HG02852 (cell line): ENCODE results near the gene GRM1.

Experiments
- ATAC-seq: cut with Tn5 transposase; IDR thresholded peaks from one replicate; pipeline ENCODE4 v1.9.1; 2021; ENCODE audit warnings: mild to moderate bottlenecking, moderate library complexity; ENCODE audit not compliant: unreplicated experiment

Gene GRM1

DNA sequence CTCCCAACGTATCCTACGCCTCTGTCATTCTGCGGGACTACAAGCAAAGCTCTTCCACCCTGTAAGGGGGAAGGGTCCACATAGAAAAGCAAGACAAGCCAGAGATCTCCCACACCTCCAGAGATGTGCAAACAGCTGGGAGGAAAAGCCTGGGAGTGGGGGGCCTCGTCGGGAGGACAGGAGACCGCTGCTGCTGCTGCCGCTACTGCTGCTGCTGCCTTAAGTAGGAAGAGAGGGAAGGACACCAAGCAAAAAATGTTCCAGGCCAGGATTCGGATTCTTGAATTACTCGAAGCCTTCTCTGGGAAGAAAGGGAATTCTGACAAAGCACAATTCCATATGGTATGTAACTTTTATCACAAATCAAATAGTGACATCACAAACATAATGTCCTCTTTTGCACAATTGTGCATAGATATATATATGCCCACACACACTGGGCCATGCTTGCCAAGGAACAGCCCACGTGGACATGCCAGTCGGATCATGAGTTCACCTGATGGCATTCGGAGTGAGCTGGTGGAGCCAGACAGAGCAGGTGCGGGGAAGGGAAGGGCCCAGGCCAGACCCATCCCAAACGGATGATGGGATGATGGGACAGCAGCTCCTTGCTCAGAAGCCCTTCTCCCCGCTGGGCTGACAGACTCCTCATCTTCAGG, 406.0 kb downstream of the GRM1 start:
- no peak for ATAC-seq

DNA sequence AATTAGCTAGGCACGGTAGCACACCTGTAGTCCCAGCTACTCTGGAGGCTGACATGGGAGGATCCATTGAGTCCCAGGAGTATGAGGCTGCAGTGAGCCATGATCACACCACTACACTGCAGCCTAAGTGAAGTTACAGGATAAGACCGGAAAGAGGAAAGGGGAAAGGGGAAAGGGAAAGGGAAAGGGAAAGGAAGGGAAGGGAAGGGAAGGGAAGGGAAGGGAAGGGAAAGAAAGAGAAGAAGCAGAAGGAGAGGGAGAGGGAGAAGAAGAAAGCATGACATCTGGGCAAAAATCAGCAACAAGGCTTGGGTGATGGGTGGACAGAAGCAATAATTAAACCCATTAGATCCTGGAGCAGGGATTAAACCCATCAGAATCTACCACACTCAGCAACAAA, 413.0 kb downstream of the GRM1 start:
- no peak for ATAC-seq

DNA sequence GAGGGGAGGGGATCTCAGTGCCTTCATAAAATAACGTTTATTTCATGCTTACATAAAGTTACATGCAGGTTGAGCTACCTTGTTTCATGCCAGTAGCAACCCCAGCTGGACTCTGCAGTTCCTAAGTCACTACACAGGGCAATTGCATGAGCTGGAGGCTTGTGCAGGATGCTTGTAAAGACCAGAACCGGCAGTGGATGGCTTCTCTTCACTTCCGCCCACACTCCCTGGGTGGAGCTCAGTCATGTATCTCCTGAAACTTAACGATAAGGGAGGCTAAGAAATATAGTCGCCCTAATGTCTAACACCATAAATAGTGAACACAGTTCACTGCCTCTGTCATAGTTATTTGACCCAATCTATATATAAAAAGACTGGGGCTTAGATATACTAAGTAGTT, 415.3 kb downstream of the GRM1 start:
- no peak for ATAC-seq

DNA sequence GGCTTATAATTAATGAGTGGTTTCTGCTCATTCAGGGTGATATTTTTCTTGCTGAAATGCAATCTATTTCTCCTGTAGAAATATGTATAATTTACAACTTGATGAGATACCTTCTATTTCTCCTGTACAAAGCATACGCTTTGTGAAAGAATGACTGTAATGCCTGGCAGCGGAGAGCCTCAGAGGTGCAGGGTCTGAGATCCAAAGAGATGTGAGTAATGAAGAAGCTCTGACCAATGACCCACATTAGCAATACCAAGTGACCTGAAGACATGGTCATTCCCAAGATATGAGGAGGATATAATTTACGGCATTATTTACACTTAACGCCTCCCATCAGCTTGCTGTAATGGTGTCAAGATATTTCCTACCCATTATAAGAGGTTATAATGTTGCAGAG, 416.4 kb downstream of the GRM1 start:
- no peak for ATAC-seq

DNA sequence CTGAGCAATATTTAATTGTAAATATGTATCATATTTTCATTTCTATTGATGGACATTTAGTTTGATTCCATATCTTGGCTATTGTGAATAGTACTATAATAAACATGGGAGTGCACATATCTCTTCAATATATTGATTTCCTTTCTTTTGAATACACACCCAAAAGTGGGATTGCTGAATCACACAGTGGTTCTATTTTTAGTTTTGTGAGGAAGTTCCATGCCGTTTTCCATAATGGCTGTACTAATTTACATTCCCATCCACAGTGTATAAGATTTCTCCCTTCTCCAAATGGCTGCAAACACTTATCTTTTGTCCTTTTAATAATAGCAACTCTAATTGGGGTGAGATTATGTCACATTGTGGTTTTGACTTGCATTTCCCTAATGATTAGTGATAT, 428.0 kb downstream of the GRM1 start:
- ATAC-seq = no peak

DNA sequence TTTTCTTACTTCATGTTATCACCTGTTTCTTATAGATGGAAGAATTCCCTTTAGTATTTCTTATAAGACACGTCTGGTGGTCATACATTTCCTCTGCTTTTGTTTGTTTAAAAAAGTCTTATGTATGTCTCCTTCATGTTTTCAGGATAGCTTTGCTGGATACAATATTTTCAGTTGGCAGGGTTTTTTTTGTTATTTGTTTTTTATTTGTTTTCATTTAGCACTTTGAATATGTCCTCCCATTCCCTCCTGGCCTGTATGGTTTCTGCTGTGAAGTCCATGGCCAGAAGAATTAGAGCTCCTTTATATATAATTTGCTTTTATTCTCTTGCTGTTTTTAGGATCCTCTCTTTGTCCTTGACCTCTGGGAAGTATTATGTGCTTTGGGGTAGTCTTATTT, 432.1 kb downstream of the GRM1 start:
- ATAC-seq = no peak

DNA sequence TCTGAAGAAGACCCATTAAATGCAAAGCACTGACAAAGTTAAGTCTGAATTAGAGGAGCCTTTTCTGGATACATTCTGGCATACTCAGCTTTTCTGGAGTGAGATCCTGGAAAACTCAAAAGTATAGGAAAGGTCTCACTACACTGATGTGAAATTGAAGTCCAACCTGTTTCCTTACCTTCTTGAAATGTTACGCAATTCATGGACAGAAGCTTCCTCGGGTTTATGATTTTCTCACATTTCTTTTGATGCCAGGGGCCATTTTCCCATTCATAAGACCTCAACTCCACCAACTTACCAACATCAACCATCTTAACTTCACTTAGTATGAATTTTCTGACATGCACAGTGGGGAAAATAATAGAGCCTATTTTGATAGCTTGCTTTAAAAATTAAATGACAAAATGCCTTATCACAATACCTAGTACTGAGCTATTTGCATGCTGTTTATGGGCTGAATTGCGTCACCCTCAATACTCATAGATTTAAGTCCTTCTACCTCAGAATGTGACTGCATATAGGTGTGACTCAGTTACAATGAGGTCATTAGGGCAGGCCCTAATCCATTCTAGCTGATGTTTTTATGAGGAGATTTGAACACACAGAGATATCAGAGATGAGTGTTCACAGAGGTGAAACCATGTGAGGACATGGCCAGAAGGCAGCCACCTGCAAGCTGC, 441.4 kb downstream of the GRM1 start:
- no peak for ATAC-seq

DNA sequence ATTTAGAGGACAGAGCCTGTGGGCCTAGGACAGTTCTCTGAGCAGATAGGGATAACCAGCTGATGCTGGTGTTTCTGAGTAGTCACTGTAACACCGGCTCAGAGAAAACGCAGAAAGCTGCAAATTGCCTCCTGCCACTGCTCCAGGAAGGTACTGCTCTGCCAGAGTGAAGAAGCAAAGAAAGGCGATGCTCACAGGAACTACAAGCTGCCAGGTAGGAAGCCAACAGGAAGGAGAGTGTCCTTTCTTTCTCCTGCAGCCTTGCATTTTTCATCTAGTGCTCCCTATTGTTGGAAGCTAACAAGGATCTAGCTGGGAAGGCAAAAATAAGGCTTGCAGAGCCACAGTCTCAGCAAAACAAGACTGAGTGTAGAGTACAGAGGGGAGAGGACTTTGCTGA, 444.1 kb downstream of the GRM1 start:
- no peak for ATAC-seq

DNA sequence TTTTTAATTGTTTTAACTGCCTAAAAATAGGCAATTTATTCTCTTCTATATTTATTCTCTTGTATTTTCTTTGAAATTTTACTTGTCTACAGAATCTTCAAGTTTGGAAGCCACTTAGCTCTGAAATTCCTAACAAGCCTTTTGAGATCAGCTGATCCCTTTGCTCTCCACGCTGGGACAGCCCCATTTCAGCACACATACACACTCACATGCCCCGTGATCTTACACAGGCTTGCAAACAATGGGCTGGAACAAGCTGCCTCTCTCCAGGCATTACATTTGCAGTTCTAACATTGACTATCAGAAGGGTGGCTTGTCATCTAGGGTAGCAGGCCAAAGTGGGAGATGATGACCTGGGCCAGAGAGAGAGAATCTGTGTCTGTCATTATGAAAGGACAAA, 452.7 kb downstream of the GRM1 start:
- no peak for ATAC-seq

DNA sequence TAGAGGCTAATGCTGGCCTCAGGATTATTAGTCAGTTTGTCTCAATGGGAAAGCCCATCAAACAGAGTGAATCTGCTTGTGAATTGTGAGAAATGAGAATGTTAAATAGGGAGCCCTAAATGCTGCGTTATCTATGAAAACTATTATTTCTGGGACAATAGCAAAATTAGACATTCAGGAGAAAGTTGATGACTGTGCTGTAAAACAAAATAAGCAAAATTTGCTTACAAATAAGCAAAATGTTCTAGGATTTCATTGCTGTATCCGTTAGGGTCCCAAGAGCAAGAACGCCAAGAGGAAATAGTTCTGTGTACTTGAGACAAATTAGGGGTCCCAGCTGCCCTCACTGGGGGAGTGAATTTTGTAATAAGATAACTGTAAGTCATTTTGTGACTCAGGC, 455.5 kb downstream of the GRM1 start:
- no peak for ATAC-seq
